ENCODE results near the gene XRN2. TPM values are rescaled to one million over a fixed set of nuclear protein-coding genes. Genes with fewer than 3 reads are reported as not detected.

Gene XRN2
- total and polyA plus RNA-seq, 2 of the 13 experiments (the other 11 are each of a cell fraction or from before 2014, with no cell fraction given), result 90.3 to 171 TPM

DNA sequence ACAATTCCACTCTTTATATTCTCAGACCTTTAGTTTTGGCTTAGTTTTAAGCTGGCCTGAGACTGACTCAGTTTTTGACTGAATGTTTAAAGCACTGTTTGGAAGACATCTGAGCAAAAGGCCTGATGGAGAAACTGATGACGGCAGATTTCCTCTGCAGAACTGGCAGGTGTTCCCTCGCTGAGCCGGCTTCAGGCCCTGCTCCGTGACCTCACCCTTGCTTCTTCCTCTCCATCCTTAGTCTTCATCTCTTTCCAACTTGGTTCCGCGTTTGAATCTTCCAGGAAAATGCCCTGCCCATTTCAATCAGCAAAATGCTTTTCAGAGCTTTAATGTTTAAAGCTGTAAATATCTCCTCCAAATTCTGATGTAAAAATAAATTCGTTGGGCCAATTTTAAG lies 87.6 kb downstream of the XRN2 start:
- Histone ChIP-seq H2AFZ (ENCODE audit: low read length) (no peak overlapping the region), H3K9me3 (ENCODE audit: low read length) (no peaks in the 10 kb centered on the region), H3K27me3 (ENCODE audit: control insufficient read depth in 1 of 2, insufficient read depth in 2 of 2, low read length in 2 of 2) (no peaks in the 10 kb centered on the region), H3K79me2 (ENCODE audit: insufficient read depth, low read length) (no peaks in the 10 kb centered on the region), H3K4me2 (ENCODE audit: low read depth, low read length) (no peak overlapping the region), H3K27ac (ENCODE audit: extremely low read length, insufficient read depth, low read length) (no peak overlapping the region), H3K4me1 (ENCODE audit: insufficient read depth, low read length) (no peaks in the 10 kb centered on the region), H4K20me1 (ENCODE audit: insufficient read depth, low read length) (no peaks in the 10 kb centered on the region), H3K9ac (ENCODE audit: insufficient read depth, low read depth, low read length) (no peak overlapping the region), H3K4me3 (replicated peaks in 1 of 3; ENCODE audit: insufficient read depth in 1 of 3, low read depth in 2 of 3, low read length in 3 of 3) (no peak overlapping the region), H3K36me3 (replicated peaks in 1 of 2; ENCODE audit: control insufficient read depth in 1 of 2, insufficient read depth in 2 of 2, low read length in 2 of 2) (peaks cover 7 to 33% of the 10 kb centered on the region in 2 experiments)
- no peak for ATAC-seq
- peak; percentile 93 for TF ChIP-seq RBM22 (optimal IDR thresholded peaks at IDR 0.05; ENCODE audit: low read length)
- no peak for TF ChIP-seq ZIK1 (CRISPR knock-in tag; IDR thresholded peaks at IDR 0.05; ENCODE audit: borderline replicate concordance, low read depth)
- TF ChIP-seq ESRRA (CRISPR knock-in tag; IDR thresholded peaks at IDR 0.05; ENCODE audit: low read depth), result no peak
- TF ChIP-seq ZBTB34 (CRISPR knock-in tag; IDR thresholded peaks at IDR 0.05), result no peak
- no peak for TF ChIP-seq SP140L (CRISPR knock-in tag; IDR thresholded peaks at IDR 0.05; ENCODE audit: borderline replicate concordance)
- TF ChIP-seq POLR2G (IDR thresholded peaks at IDR 0.05; ENCODE audit: low read depth, low read length), result peak; percentile 20
- no TSS peak for BruUV-seq (replicated peaks)
- no peak for FAIRE-seq
- POLR2A ChIA-PET, result no interaction called here
- intact Hi-C loops (cut with micrococcal nuclease; ENCODE audit: unreplicated experiment) (no loop called here), in situ Hi-C loops (cut with HindIII; ENCODE audit: extremely low pct_ligation_motif_present, low pct_unique_long_range_greater_than_20kb) (no loop called here)
- no peak for DNase-seq (ENCODE audit: low spot score)
- 96% methylated on average over 7 of the region's 7 CpGs for WGBS (ENCODE audit: low lambda C conversion rate)
- CTCF ChIA-PET (ENCODE audit: low intra/inter-chr PET ratio, low total read pairs), result no interaction called here

DNA sequence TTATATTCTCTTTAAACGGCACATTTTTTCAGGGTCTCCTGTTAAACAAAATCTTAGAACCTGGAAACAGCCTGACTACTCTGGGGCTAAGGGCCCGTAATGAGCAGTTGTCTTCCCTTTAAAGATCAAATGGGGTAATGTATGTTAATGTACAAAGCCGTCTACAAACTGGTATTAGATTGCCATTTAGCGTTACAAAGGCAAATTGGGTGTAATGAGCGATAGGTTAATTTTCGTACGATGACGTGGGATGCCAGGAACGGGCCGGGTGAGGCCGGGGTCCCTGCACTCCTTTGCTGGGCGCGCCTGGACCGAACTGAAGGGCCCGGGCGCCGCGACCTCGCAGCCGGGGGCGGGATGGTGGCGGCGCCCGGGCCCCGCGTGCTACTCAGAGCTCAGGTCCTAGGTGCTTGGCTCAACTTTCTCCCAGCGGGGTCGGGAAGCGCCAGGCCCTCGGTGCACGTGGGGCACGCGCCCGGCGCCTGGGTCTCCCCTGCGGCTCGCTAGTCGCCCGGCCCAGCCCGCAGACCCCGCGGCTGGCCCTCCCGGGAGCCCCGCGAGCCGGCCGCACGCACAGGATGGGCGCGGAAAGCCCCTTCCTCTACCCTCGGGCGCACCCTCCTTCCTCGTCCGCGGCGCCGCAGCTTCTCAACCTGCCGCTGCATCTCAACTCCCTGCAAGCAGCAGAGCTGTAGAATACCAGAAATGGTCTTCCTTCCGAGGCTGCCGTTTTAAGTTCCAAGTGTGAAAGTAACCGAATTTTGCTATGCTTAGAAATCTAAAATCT lies 88.2 kb downstream of the XRN2 start:
- no peaks in the 10 kb centered on the region for H4K20me1 ChIP-seq (ENCODE audit: insufficient read depth, low read length)
- TF ChIP-seq KAT8 (CRISPR knock-in tag; IDR thresholded peaks at IDR 0.05) (no peak), POLR2AphosphoS2 (IDR thresholded peaks at IDR 0.05; ENCODE audit: low read depth, low read length) (no peak), ZMYM2 (CRISPR knock-in tag; IDR thresholded peaks at IDR 0.05) (no peak), BRF2 (CRISPR knock-in tag; IDR thresholded peaks at IDR 0.05) (no peak), JUND (CRISPR knock-in tag; IDR thresholded peaks at IDR 0.05) (no peak)

More for the DNA sequence above, 88.2 kb downstream of the XRN2 start:
- BruUV-seq (replicated peaks), result no TSS peak
- in situ Hi-C loops (cut with HindIII; ENCODE audit: extremely low pct_ligation_motif_present, low pct_unique_long_range_greater_than_20kb) (no loop called here), intact Hi-C loops (cut with micrococcal nuclease; ENCODE audit: unreplicated experiment) (no loop called here)
- peak; percentile 33 for ATAC-seq
- no peaks in the 10 kb centered on the region for H3K4me1 ChIP-seq (ENCODE audit: insufficient read depth, low read length)
- FAIRE-seq, result no peak
- CTCF ChIA-PET (ENCODE audit: low intra/inter-chr PET ratio, low total read pairs), result no interaction called here
- no peaks in the 10 kb centered on the region for H3K79me2 ChIP-seq (ENCODE audit: insufficient read depth, low read length)
- POLR2A ChIA-PET, result no interaction called here
- no peak for DNase-seq (ENCODE audit: low spot score)
- H2AFZ ChIP-seq (ENCODE audit: low read length), result no peak overlapping the region
- no peak overlapping the region for H3K9ac ChIP-seq (ENCODE audit: insufficient read depth, low read depth, low read length)
- H3K27me3 ChIP-seq (ENCODE audit: control insufficient read depth in 1 of 2, insufficient read depth in 2 of 2, low read length in 2 of 2), result no peaks in the 10 kb centered on the region
- H3K9me3 ChIP-seq (ENCODE audit: low read length), result no peaks in the 10 kb centered on the region
- H3K4me2 ChIP-seq (ENCODE audit: low read depth, low read length), result no peak overlapping the region
- 97% methylated on average over 60 of the region's 61 CpGs for WGBS (ENCODE audit: low lambda C conversion rate)
- peaks cover 7 to 27% of the 10 kb centered on the region in 2 experiments for H3K36me3 ChIP-seq (replicated peaks in 1 of 2; ENCODE audit: control insufficient read depth in 1 of 2, insufficient read depth in 2 of 2, low read length in 2 of 2)
- H3K27ac ChIP-seq (ENCODE audit: extremely low read length, insufficient read depth, low read length), result no peak overlapping the region
- no peak overlapping the region for H3K4me3 ChIP-seq (replicated peaks in 1 of 3; ENCODE audit: insufficient read depth in 1 of 3, low read depth in 2 of 3, low read length in 3 of 3)

All from HepG2 (cell line).